Left colon (tissue), 2 donors: ENCODE data around the gene PTPRH. TPM values are rescaled to one million over a fixed set of nuclear protein-coding genes. Genes with fewer than 3 reads are reported as not detected.
"Not testable (repeated sequence)": the region's sequence is repeated elsewhere in the genome, so short reads cannot be mapped to it uniquely, and the experiment has no call there.

ENCODE experiments used
- ATAC-seq: fragments of 200-7000 bp; cut with Tn5 transposase; one replicate; pipeline ENCODE4 v1.9.1; 2020; ENCODE audit warnings: mild to moderate bottlenecking, moderate library complexity
- DNase-seq, 2 donors: peaks; one replicate each; pipeline ENCODE4 v3.0.0-alpha.2; 2020
- intact Hi-C, 2 donors: fragments of 100-400 bp; cut with DNase I in 1 of 2; cut with micrococcal nuclease in 1 of 2; formaldehyde crosslinking; loops; one replicate each; pipeline versions ENCODE4 v1.11.2 to v1.14.0; 2022; cut with DNase I, micrococcal nuclease
- total RNA-seq, 2 donors: library from RNA; stranded (reverse); fragmentation: NEBNext Ultra II Directional; extraction: Animal tissue kit (Norgen Biotek cat#: 25700); gene quantifications; one replicate each; pipeline ENCODE4 v1.2.1, GENCODE V29; 2021
- donor health status: DM: no; HTN: no; CAD: no.
- donor health status: DM: yes; HTN: yes; CAD: no.

PTPRH gene
- total RNA-seq, 2 donors from 2014 or later, result 95.7 to 104 TPM

GRCh38 chr19:55169136-55169535 is 40.2 kb downstream of the PTPRH start:
- ATAC-seq (no peak), DNase-seq (no peak)
- intact Hi-C loops, result no loop called here

DNA sequence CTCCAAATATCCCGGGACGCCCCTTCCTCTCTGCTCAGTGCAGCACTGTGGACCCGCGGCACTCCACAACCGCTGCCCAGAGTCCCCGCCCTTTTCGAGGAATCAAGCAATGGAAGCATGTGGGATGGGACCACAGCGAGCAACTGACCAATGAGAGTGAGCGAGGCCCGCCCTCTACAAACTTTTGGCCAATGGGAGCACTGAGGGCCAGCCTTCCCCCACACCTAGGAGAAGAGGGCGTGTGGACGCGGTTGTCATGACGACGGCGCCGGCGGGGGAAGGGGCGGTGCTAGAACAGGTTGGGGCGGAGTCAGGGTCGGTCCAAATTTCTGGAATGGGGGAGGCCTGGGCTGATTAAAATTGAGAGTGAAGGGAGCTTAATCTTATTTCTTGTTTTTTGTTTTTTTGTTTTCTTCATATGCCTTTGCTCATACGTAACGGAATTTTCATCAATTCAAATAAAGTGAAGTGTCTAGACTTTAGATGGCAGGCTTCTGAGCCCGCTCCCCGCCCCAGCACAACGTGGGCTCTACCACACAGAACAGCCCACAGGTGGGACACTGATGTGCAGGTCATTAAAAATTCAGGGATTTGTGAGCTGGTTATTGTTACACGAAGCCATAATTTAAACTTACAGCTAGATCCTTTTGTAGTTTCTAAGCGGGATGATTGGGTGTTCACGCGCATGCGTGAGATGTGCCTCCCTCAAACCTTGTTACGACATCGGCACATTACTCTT is 42.6 kb downstream of the PTPRH start, which contains the start of gene DNAAF3:
Gene DNAAF3, minus strand, starts transcription at position 84 of the 739 bp plus-strand sequence. CDS start 200 bp downstream, outside the sequence.
- ATAC-seq (peak; percentile 97), DNase-seq (peak; percentile 93 to 94)
- intact Hi-C loops, result no loop called here

GRCh38 chr19:55165952-55166529 is 43.3 kb downstream of the PTPRH start:
- intact Hi-C loops, result no loop called here
- ATAC-seq, result peak; percentile 79
- DNase-seq, result peak; percentile 52 to 79

DNA sequence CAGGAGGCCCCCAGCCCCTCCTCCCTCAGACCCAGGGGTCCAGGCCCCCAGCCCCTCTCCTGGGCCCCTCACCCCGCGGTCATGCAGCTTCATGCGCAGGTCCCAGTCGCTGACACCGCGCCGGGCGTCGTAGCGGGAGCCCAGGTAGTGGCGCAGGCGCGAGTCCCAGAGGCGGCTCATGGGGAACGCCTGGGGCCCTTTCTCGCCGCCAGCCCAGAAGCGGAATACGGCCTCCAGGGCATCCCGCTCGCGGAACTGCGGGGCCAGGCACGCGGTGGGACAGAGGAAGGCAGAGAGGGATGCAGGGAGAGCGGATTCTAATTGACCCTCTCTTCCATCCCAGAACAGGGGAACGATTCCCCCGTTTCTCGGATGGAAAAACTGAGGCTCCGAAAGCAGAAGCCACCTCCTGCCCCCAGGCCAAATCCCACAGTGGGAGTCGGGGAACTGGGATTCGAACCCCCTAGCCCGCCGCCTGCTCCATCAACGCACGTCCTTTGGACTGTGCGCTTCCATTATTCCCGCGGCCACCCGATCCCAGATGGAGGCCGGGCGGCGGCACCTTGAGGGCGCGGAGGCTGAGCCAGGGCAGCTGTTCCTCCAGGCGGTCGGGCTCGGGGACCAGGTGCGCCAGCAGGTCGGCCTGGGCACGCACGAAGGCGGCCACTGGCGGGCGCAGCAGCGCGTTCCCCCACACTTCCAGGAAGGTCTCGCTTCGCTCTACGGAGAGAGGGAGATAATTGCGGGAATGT is 47.6 kb downstream of the PTPRH start:
- DNase-seq, result no peak
- intact Hi-C loops, result no loop called here
- no peak for ATAC-seq

DNA sequence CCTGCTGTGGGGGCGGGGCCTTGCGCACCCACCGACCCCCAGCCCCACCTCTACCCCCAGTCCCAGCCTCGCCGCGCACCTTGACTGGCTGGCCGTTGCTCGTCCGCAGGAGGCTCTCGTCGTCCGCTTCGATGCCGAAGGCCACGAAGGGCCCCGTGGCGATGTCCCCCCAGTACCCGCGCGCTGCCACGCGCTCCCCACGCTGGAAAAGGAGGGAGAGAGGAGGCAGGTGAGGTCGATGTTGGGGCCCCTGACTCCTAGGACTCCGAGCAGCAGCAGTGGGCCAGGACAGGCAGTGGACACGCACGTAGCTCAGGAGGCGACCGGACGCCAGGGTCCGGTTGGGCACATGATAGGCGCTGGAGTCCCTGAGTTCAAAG is 48.3 kb downstream of the PTPRH start:
- intact Hi-C loops, result no loop called here
- no peak for ATAC-seq
- DNase-seq, result no peak

DNA sequence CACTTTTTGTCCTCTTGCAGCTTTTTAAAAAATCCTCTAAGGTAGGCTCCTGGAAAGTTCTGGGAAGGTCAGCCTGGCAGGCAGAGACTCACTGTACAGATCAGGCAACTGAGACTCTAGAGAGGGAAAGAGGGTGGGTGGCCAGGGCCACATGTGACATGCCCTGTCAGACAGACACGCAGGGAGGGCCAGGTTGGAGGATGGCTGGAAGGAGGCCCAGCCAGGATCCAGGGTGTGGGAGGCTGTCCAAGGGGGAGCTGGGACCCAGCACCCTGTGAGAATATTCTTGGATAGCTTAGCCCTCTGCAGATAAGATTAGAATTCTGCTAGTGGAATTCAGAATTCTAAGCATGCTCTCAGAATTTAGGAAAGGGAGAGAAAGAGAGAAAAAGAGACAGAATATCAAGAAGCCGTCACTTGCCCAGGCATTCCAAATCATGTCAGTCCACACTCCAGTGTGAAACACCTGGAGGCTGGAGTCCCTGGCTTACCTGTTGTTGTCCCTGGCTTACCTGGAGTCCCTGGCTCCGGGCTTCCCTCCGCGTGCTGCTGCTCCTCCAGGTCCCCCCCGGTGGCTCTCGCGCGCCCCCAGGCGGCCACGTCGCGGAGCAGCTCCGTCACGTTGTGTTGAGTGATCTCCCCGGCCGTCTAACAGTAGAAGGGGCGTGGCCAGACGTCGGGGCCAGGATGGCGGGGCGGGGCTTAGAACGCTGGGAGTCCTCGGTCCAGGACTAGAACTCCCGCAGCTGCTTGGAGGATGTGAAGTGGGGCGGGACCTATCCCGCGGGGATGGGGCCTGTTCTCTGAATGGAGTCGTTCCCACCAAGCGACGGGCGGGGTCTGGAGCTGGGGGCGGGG is 48.9 kb downstream of the PTPRH start:
- DNase-seq (peak; percentile 83 to 91), ATAC-seq (peak; percentile 91)
- intact Hi-C loops, result no loop called here

GRCh38 chr19:55158848-55159749 is 50.2 kb downstream of the PTPRH start:
- ATAC-seq (no peak), DNase-seq (no peak)
- intact Hi-C loops, result no loop called here

GRCh38 chr19:55158423-55158822 is 50.9 kb downstream of the PTPRH start:
- intact Hi-C loops, result no loop called here
- DNase-seq (no peak), ATAC-seq (no peak)

- intact Hi-C loops, result no loop called here
- DNase-seq (no peak), ATAC-seq (no peak)
Measured at GRCh38 chr19:55157064-55157908, 52.0 kb downstream of the PTPRH start, which contains the start of gene TNNI3. Gene TNNI3, minus strand, starts transcription at chr19:55157732. Its CDS starts 143 bp downstream, at chr19:55157589.

- DNase-seq, result peak; percentile 70 to 84
- ATAC-seq, result peak; percentile 72
- intact Hi-C loops, result no loop called here
Measured at GRCh38 chr19:55156202-55157063, 52.9 kb downstream of the PTPRH start.

DNA sequence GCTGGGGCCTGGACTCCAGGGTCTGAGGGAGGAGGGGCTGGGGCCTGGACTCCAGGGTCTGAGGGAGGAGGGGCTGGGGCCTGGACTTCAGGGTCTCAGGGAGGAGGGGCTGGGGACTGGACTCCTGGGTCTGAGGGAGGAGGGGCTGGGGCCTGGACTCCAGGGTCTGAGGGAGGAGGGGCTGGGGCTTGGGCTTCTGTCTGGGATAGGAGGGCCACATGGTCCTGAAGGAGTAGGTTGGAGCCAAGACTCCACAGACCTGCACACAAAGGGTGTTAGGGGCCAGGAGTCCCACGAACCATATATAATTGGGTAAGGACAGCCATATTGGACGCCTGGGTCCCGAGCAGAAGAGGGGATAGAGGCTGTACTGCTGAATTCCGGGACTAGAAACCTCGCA is 53.5 kb downstream of the PTPRH start:
- not testable (repeated sequence) for ATAC-seq, DNase-seq

GRCh38 chr19:55153652-55154264 is 55.5 kb downstream of the PTPRH start:
- DNase-seq, result no peak
- ATAC-seq, result no peak
- intact Hi-C loops, result no loop called here

More for the DNA sequence above, 53.5 kb downstream of the PTPRH start:
- intact Hi-C loops, result not testable (repeated sequence)

DNA sequence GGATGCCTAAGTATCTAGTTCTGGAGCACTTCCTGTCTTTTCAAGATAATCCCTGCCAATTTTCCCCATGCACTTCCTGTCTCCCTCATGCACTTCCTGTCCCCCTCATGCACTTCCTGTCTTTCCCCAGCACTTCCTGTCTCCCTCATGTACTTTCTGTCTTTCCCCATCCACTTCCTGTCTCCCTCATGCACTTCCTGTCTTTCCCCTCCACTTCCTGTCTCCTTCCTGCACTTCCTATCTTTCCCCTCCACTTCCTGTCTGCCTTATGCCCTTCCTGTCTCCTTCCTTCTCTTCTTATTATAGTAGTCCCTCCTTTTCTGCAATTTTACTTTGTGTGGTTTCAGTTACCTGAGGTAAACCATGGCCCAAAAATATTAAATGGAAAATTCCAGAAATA is 57.3 kb downstream of the PTPRH start:
- intact Hi-C loops, result no loop called here
- ATAC-seq (no peak), DNase-seq (no peak)

- intact Hi-C loops, result no loop called here
- DNase-seq (no peak), ATAC-seq (no peak)
Measured at GRCh38 chr19:55149078-55150003, 60.0 kb downstream of the PTPRH start, which contains the start of gene TNNT1. Gene TNNT1, minus strand, starts transcription at chr19:55149206. Its CDS starts 2,049 bp downstream, at chr19:55147157.
